ENCODE measurements around the gene ERCC1.

GRCh38 chr19:45440259-45440638 is 16.5 kb upstream of the ERCC1 start:
- TF ChIP-seq CTCF (IDR thresholded peaks at IDR 0.05) = no peak
- TF ChIP-seq POLR2A (IDR thresholded peaks at IDR 0.05) = no peak
- no peak for TF ChIP-seq EP300 (IDR thresholded peaks at IDR 0.05; ENCODE audit: low read depth)
- no peak for TF ChIP-seq POLR2AphosphoS5 (IDR thresholded peaks at IDR 0.05)

Data from transverse colon (tissue), 4 donors.